GM21619 (cell line): ENCODE data around the gene VAPA.

ENCODE experiments used
- ATAC-seq: cut with Tn5 transposase; IDR thresholded peaks from one replicate; pipeline ENCODE4 v1.9.1; 2021; ENCODE audit not compliant: unreplicated experiment

VAPA gene

GRCh38 chr18:9913526-9914333 is at the start of gene VAPA:
Gene VAPA, plus strand, starts transcription at chr18:9914016. Its CDS starts 241 bp downstream, at chr18:9914257.
- peak; percentile 82 for ATAC-seq

GRCh38 chr18:9865764-9866490 is 47.9 kb upstream of the VAPA start:
- no peak for ATAC-seq

GRCh38 chr18:9866627-9867026 is 47.2 kb upstream of the VAPA start:
- ATAC-seq, result no peak

- no peak for ATAC-seq
These were observed 46.7 kb upstream of the VAPA start for GRCh38 chr18:9867071-9867594.

GRCh38 chr18:9868857-9869714 is 44.7 kb upstream of the VAPA start:
- no peak for ATAC-seq

- ATAC-seq, result peak; percentile 76
These were observed 43.9 kb upstream of the VAPA start for GRCh38 chr18:9869715-9870430.

- ATAC-seq, result peak; percentile 19
These were observed 43.3 kb upstream of the VAPA start for GRCh38 chr18:9870431-9871008.

- no peak for ATAC-seq
These were observed 42.5 kb upstream of the VAPA start for GRCh38 chr18:9871244-9871746.

GRCh38 chr18:9872823-9873222 is 41.0 kb upstream of the VAPA start:
- ATAC-seq, result no peak

- ATAC-seq, result no peak
These were observed 39.1 kb upstream of the VAPA start for GRCh38 chr18:9874728-9875127.

GRCh38 chr18:9876212-9876866 is 37.5 kb upstream of the VAPA start:
- no peak for ATAC-seq

- ATAC-seq, result peak; percentile 58
These were observed 36.8 kb upstream of the VAPA start for GRCh38 chr18:9876867-9877654.

GRCh38 chr18:9877655-9878014 is 36.2 kb upstream of the VAPA start:
- ATAC-seq, result no peak

- ATAC-seq, result no peak
These were observed 35.7 kb upstream of the VAPA start for GRCh38 chr18:9878095-9878494.

- ATAC-seq, result no peak
These were observed 35.0 kb upstream of the VAPA start for GRCh38 chr18:9878783-9879242.

- ATAC-seq, result no peak
These were observed 29.7 kb upstream of the VAPA start for GRCh38 chr18:9884090-9884489.

GRCh38 chr18:9884532-9885140 is 29.2 kb upstream of the VAPA start:
- no peak for ATAC-seq
